K562 (cell line): ENCODE results near the gene RGS7. TPM values are rescaled to one million over a fixed set of nuclear protein-coding genes. Genes with fewer than 3 reads are reported as not detected.

Experiments
- ATAC-seq: fragments of 200-7000 bp; cut with Tn5 transposase; 3 replicates; pipeline ENCODE4 v1.9.1; 2020; ENCODE audit warnings: moderate library complexity
- BruUV-seq: library from RNA; stranded (reverse); fragments of 400-500 nt; replicated peaks from 2 replicates; lab custom pipeline; 2021; lab: Mats Ljungman, UMichigan
- CTCF ChIA-PET: fragments of 300-600 bp; formaldehyde crosslinking; extraction: SDS; loops from one replicate; lab custom pipeline; 2021; ENCODE audit warnings: low intra/inter-chr PET ratio; lab: Yijun Ruan, JAX
- POLR2A ChIA-PET: fragments of 300-600, 350-650 bp; sonication (Branson Sonifier 250); formaldehyde crosslinking; extraction: SDS; loops from one replicate; lab custom pipeline; 2021; ENCODE audit warnings: antibody characterized with exemption, inconsistent platforms; lab: Yijun Ruan, JAX
- DNase-seq, 4 experiments: peaks; one replicate each; pipeline versions ENCODE4 v3.0.0 to v3.0.0-alpha.2; 2011 to 2018; ENCODE audit warnings: low spot score in 3 of 4, mixed read lengths in 3 of 4; ENCODE audit errors: extremely low read depth in 1 of 4
- FAIRE-seq: peaks from 2 replicates; lab custom pipeline; 2011; peaks lifted over from hg19 to GRCh38; lab: Jason Lieb, UNC
- H2AFZ ChIP-seq: 2 replicates; pipeline ENCODE4 v1.6.0; 2011; ENCODE audit warnings: low read depth, low read length, control low read depth, inconsistent platforms
- H3K27ac ChIP-seq: fragments of 200-600 bp; 3 replicates; pipeline ENCODE4 v1.8.0; 2011; ENCODE audit warnings: low read depth, mild to moderate bottlenecking, control low read depth, inconsistent platforms, low read length, moderate library complexity, mixed read lengths; ENCODE audit errors: extremely low read depth
- H3K27me3 ChIP-seq, 2 experiments: fragments of 300-600 bp in 1 of 2; 2 replicates in 1 of 2; 3 replicates in 1 of 2; pipeline versions ENCODE4 v1.6.0 to v1.8.0; 2011; ENCODE audit warnings: inconsistent platforms in 2 of 2, low read length in 2 of 2, mild to moderate bottlenecking in 1 of 2, mixed read lengths in 1 of 2, moderate library complexity in 1 of 2; ENCODE audit not compliant: control insufficient read depth in 2 of 2, insufficient read depth in 2 of 2
- H3K36me3 ChIP-seq: fragments of 300-600 bp; 3 replicates; pipeline ENCODE4 v1.8.0; 2011; ENCODE audit warnings: mild to moderate bottlenecking, low read length, inconsistent platforms; ENCODE audit not compliant: control insufficient read depth, insufficient read depth
- H3K4me1 ChIP-seq, 2 experiments: fragments of 200-600 bp in 1 of 2; replicated peaks in 1 of 2; 2 replicates in 1 of 2; 3 replicates in 1 of 2; pipeline versions ENCODE4 v1.5.1 to v1.8.0; 2011; ENCODE audit warnings: inconsistent platforms in 2 of 2, low read length in 2 of 2, mild to moderate bottlenecking in 1 of 2, mixed read lengths in 1 of 2, moderate library complexity in 1 of 2; ENCODE audit not compliant: control insufficient read depth in 2 of 2, insufficient read depth in 2 of 2
- H3K4me2 ChIP-seq: 2 replicates; pipeline ENCODE4 v1.6.1; 2011; ENCODE audit warnings: low read length, control low read depth, inconsistent platforms, mixed read lengths; ENCODE audit not compliant: insufficient read depth
- H3K4me3 ChIP-seq: fragments of 200-600 bp; sonication (generic), shearing (Covaris generic); 2 replicates; pipeline ENCODE4 v1.5.1; 2016; ENCODE audit warnings: control low read depth, inconsistent platforms
- H3K79me2 ChIP-seq: fragments of 200-600 bp; 3 replicates; pipeline ENCODE4 v1.8.0; 2011; ENCODE audit warnings: low read length, inconsistent platforms; ENCODE audit not compliant: control insufficient read depth, insufficient read depth
- H3K9ac ChIP-seq, 2 experiments: 2 replicates each; pipeline versions ENCODE4 v1.6.0 to v1.6.1; 2011; ENCODE audit warnings: low read depth in 2 of 2, low read length in 2 of 2, control low read depth in 1 of 2, inconsistent platforms in 1 of 2, mild to moderate bottlenecking in 1 of 2, mixed read lengths in 1 of 2; ENCODE audit not compliant: insufficient read depth in 1 of 2
- H3K9me1 ChIP-seq: one replicate; pipeline ENCODE4 v1.6.0; 2011; ENCODE audit warnings: inconsistent platforms, mild to moderate bottlenecking, low read length, moderate library complexity; ENCODE audit not compliant: control insufficient read depth, insufficient read depth
- H3K9me3 ChIP-seq: replicated peaks from 2 replicates; pipeline ENCODE4 v1.5.1; 2011; ENCODE audit warnings: low read depth, low read length, inconsistent platforms; ENCODE audit not compliant: control insufficient read depth, insufficient read depth
- H4K20me1 ChIP-seq: replicated peaks from 2 replicates; pipeline ENCODE4 v1.6.1; 2011; ENCODE audit warnings: low read length, inconsistent platforms, mixed read lengths; ENCODE audit not compliant: control insufficient read depth, insufficient read depth
- NR1H2 ChIP-seq: sonication (generic); formaldehyde crosslinking; IDR thresholded peaks from 2 replicates; pipeline ENCODE4 v1.4.0; 2020; ENCODE audit warnings: mild to moderate bottlenecking, missing genetic modification reagents
- RERE ChIP-seq: sonication (generic); formaldehyde crosslinking; IDR thresholded peaks from 2 replicates; pipeline ENCODE4 v1.8.0; 2023; ENCODE audit warnings: missing genetic modification reagents, mild to moderate bottlenecking, borderline replicate concordance
- SMARCA5 ChIP-seq: fragments of 450-650 bp; IDR thresholded peaks from 2 replicates; pipeline ENCODE4 v1.6.1; 2016
- ZNF124 ChIP-seq: sonication (generic); formaldehyde crosslinking; IDR thresholded peaks from 2 replicates; pipeline ENCODE4 v1.8.1; 2022; ENCODE audit warnings: missing genetic modification reagents
- ZNF347 ChIP-seq: fragments of 450-650 bp; formaldehyde crosslinking; IDR thresholded peaks from 2 replicates; pipeline ENCODE4 v1.4.0; 2020; ENCODE audit warnings: low read depth, mild to moderate bottlenecking, moderate library complexity
- WGBS: fragments of 100-300 bp; shearing (Covaris generic); methylation state at CpG from one replicate; pipeline ENCODE4 v1.1.6; 2016; ENCODE audit warnings: low coverage, mixed read lengths; ENCODE audit not compliant: insufficient coverage; ENCODE audit errors: missing lambda C conversion rate; 5-methylcytosine and 5-hydroxymethylcytosine counted together
- in situ Hi-C: fragments of 300-500 bp; cut with MboI; formaldehyde crosslinking; loops from 4 replicates; pipeline ENCODE4 v1.15.0; 2018; ENCODE audit warnings: inconsistent platforms, mixed read lengths
- intact Hi-C: fragments of 100-400 bp; cut with micrococcal nuclease; formaldehyde crosslinking; loops from 2 replicates; pipeline ENCODE4 v1.14.2; 2022
- polyA plus RNA-seq, 8 experiments: library from polyadenylated mRNA; depleted of rRNA in 4 of 8; stranded (reverse) in 5 of 8; unstranded in 3 of 8; fragments of >200 nt; fragmentation: Nextera tagmentation in 2 of 8; fragmentation: Illumina TruSeq in 1 of 8; extraction: Ambion mirVana in 2 of 8; extraction: Trizol in 1 of 8; gene quantifications; 2 replicates each; pipeline versions ENCODE4 v1.2.1 to v1.2.3, GENCODE V29; 2011 to 2014; ENCODE audit warnings: inconsistent platforms in 1 of 8, missing spikeins in 1 of 8
- total RNA-seq, 7 experiments: library from RNA; depleted of rRNA in 6 of 7; stranded (reverse); fragments of >200 nt in 6 of 7; fragmentation: Illumina TruSeq in 2 of 7; extraction: Trizol in 2 of 7; gene quantifications; 2 replicates each; pipeline versions ENCODE4 v1.2.1 to v1.2.3, GENCODE V29; 2011 to 2021; ENCODE audit warnings: low replicate concordance in 1 of 7

Gene RGS7
- total and polyA plus RNA-seq, 9 of the 15 experiments (the other 6 are each of a cell fraction or from before 2014, with no cell fraction given), result not detected

- no peaks in the 10 kb centered on the region for H3K9me1 ChIP-seq
- in situ Hi-C loops, result no loop called here
- H3K27me3 ChIP-seq, result no peaks in the 10 kb centered on the region
- H3K9ac ChIP-seq, result no peak overlapping the region
- DNase-seq, result no peak
- no peak overlapping the region for H3K4me2 ChIP-seq
- ATAC-seq, result no peak
- H3K4me1 ChIP-seq, result no peaks in the 10 kb centered on the region
- WGBS, result 3% methylated on average over 2 of the region's 2 CpGs
- no TSS peak for BruUV-seq
- H3K27ac ChIP-seq, result no peak overlapping the region
- no peaks in the 10 kb centered on the region for H3K36me3 ChIP-seq
- FAIRE-seq, result no peak
- H3K4me3 ChIP-seq, result no peak overlapping the region
- no peak for TF ChIP-seq SMARCA5
- TF ChIP-seq RERE (CRISPR knock-in tag), result no peak
- no peak for TF ChIP-seq ZNF124 (CRISPR knock-in tag)
- no peak for TF ChIP-seq ZNF347
- TF ChIP-seq NR1H2 (CRISPR knock-in tag), result no peak
- TF ChIP-seq, all 486 proteins: peak for 0
- ChIA-PET CTCF (no interaction called here), POLR2A (no interaction called here)
- intact Hi-C loops, result no loop called here
- no peaks in the 10 kb centered on the region for H3K79me2 ChIP-seq
- H2AFZ ChIP-seq, result no peak overlapping the region
- no peaks in the 10 kb centered on the region for H3K9me3 ChIP-seq
- no peaks in the 10 kb centered on the region for H4K20me1 ChIP-seq
These were observed 400.6 kb downstream of the RGS7 start for GRCh38 chr1:240956424-240956823.
